Nephron (organoid): ENCODE measurements around the gene NFX1.

Experiments used
- H3K27ac Mint-ChIP-seq, 3 experiments: 2 replicates each; pipeline ENCODE4 v1.8.0; 2020; ENCODE audit warnings: mixed read lengths in 3 of 3, mild to moderate bottlenecking in 2 of 3, moderate library complexity in 1 of 3
- H3K27me3 Mint-ChIP-seq: 2 replicates; pipeline ENCODE4 v1.8.0; 2021; ENCODE audit warnings: low read depth, mild to moderate bottlenecking, moderate library complexity, mixed read lengths
- H3K36me3 Mint-ChIP-seq: 2 replicates; pipeline ENCODE4 v1.8.0; 2020; ENCODE audit warnings: low read depth, mixed read lengths
- H3K4me1 Mint-ChIP-seq: 2 replicates; pipeline ENCODE4 v1.8.0; 2020; ENCODE audit warnings: mixed read lengths
- H3K4me3 Mint-ChIP-seq, 3 experiments: 2 replicates each; pipeline ENCODE4 v1.8.0; 2020; ENCODE audit warnings: mild to moderate bottlenecking in 3 of 3, mixed read lengths in 3 of 3, moderate library complexity in 2 of 3
- H3K9me3 Mint-ChIP-seq: 2 replicates; pipeline ENCODE4 v1.8.0; 2020; ENCODE audit warnings: mixed read lengths
- CTCF ChIP-seq, 3 experiments: fragments of 200-600 bp; sonication (generic); IDR thresholded peaks; one replicate each; pipeline ENCODE4 v1.5.0; 2021; ENCODE audit warnings: antibody characterized with exemption in 3 of 3; ENCODE audit not compliant: unreplicated experiment in 3 of 3

The NFX1 gene

GRCh38 chr9:33293782-33294181 lies 3.5 kb downstream of the NFX1 start:
- H3K4me3 Mint-ChIP-seq, result peak overlapping the region in 1 of 3 experiments; percentile 96
- H3K4me1 Mint-ChIP-seq, result peaks cover 47% of the 10 kb centered on the region
- TF ChIP-seq CTCF (IDR thresholded peaks at IDR 0.05; ENCODE audit: unreplicated experiment in 3 of 3), result no peak
- H3K27me3 Mint-ChIP-seq, result no peaks in the 10 kb centered on the region
- H3K9me3 Mint-ChIP-seq, result no peaks in the 10 kb centered on the region
- no peak overlapping the region for H3K27ac Mint-ChIP-seq
- peaks cover 46% of the 10 kb centered on the region for H3K36me3 Mint-ChIP-seq

- Mint-ChIP-seq H3K27ac (no peak overlapping the region), H3K36me3 (peaks cover 53% of the 10 kb centered on the region), H3K4me3 (no peak overlapping the region), H3K27me3 (no peaks in the 10 kb centered on the region), H3K4me1 (peaks cover 47% of the 10 kb centered on the region), H3K9me3 (no peaks in the 10 kb centered on the region)
- no peak for TF ChIP-seq CTCF (IDR thresholded peaks at IDR 0.05; ENCODE audit: unreplicated experiment in 3 of 3)
Observed at GRCh38 chr9:33294670-33295432, 4.5 kb downstream of the NFX1 start.

GRCh38 chr9:33295571-33295970 lies 5.3 kb downstream of the NFX1 start:
- no peak overlapping the region for H3K27ac Mint-ChIP-seq
- H3K4me1 Mint-ChIP-seq, result peaks cover 43% of the 10 kb centered on the region
- H3K27me3 Mint-ChIP-seq, result no peaks in the 10 kb centered on the region
- no peak overlapping the region for H3K4me3 Mint-ChIP-seq
- no peaks in the 10 kb centered on the region for H3K9me3 Mint-ChIP-seq
- peaks cover 56% of the 10 kb centered on the region for H3K36me3 Mint-ChIP-seq
- TF ChIP-seq CTCF (IDR thresholded peaks at IDR 0.05; ENCODE audit: unreplicated experiment in 3 of 3), result no peak

- Mint-ChIP-seq H3K4me1 (peaks cover 33% of the 10 kb centered on the region), H3K36me3 (peaks cover 58% of the 10 kb centered on the region), H3K27ac (peak overlapping the region; percentile 42 to 76 (median 43)), H3K27me3 (no peaks in the 10 kb centered on the region), H3K9me3 (no peaks in the 10 kb centered on the region), H3K4me3 (peak overlapping the region in 1 of 3 experiments; percentile 7)
- TF ChIP-seq CTCF (IDR thresholded peaks at IDR 0.05; ENCODE audit: unreplicated experiment in 3 of 3), result no peak
Observed at GRCh38 chr9:33297432-33297831, 7.1 kb downstream of the NFX1 start.

- Mint-ChIP-seq H3K36me3 (peaks cover 55% of the 10 kb centered on the region), H3K9me3 (no peaks in the 10 kb centered on the region), H3K4me1 (peaks cover 21% of the 10 kb centered on the region), H3K27me3 (no peaks in the 10 kb centered on the region), H3K4me3 (no peak overlapping the region), H3K27ac (no peak overlapping the region)
- no peak for TF ChIP-seq CTCF (IDR thresholded peaks at IDR 0.05; ENCODE audit: unreplicated experiment in 3 of 3)
Observed at GRCh38 chr9:33300546-33300945, 10.2 kb downstream of the NFX1 start.

GRCh38 chr9:33304362-33304761 lies 14.0 kb downstream of the NFX1 start:
- Mint-ChIP-seq H3K4me1 (peaks cover 3% of the 10 kb centered on the region), H3K4me3 (no peak overlapping the region), H3K36me3 (peaks cover 44% of the 10 kb centered on the region), H3K9me3 (no peaks in the 10 kb centered on the region), H3K27me3 (no peaks in the 10 kb centered on the region), H3K27ac (no peak overlapping the region)
- no peak for TF ChIP-seq CTCF (IDR thresholded peaks at IDR 0.05; ENCODE audit: unreplicated experiment in 3 of 3)
